HepG2 (cell line): ENCODE measurements around the gene GFPT1. TPM values are rescaled to one million over a fixed set of nuclear protein-coding genes. Genes with fewer than 3 reads are reported as not detected.

ENCODE experiments used
- CHD2 ChIP-seq: IDR thresholded peaks from 2 replicates; pipeline ENCODE4 v1.6.1; 2011; ENCODE audit warnings: low read depth, low read length, improper control_type of control experiment
- ESRRA ChIP-seq: sonication (generic); formaldehyde crosslinking; IDR thresholded peaks from 2 replicates; pipeline ENCODE4 v1.5.1; 2020; ENCODE audit warnings: mild to moderate bottlenecking, low read depth, missing genetic modification reagents
- FOXP1 ChIP-seq, 2 experiments: fragments of 450-650 bp in 1 of 2; IDR thresholded peaks; 2 replicates each; pipeline ENCODE4 v1.6.1; 2017 to 2018; ENCODE audit warnings: antibody characterized with exemption in 1 of 2
- FUBP1 ChIP-seq: sonication (generic); formaldehyde crosslinking; IDR thresholded peaks from 2 replicates; pipeline ENCODE4 v1.5.1; 2020; ENCODE audit warnings: missing genetic modification reagents, mild to moderate bottlenecking, borderline replicate concordance
- HMGA1 ChIP-seq: sonication (generic); formaldehyde crosslinking; conservative IDR thresholded peaks from 2 replicates; pipeline ENCODE4 v1.4.0; 2020; ENCODE audit warnings: missing genetic modification reagents
- KAT7 ChIP-seq: IDR thresholded peaks from 2 replicates; pipeline ENCODE4 v1.6.1; 2018; ENCODE audit warnings: borderline replicate concordance, missing compliant biosample characterization
- MED8 ChIP-seq: sonication (generic); formaldehyde crosslinking; IDR thresholded peaks from 2 replicates; pipeline ENCODE4 v1.8.1; 2023; ENCODE audit warnings: mild to moderate bottlenecking, missing genetic modification reagents; ENCODE audit not compliant: insufficient replicate concordance
- NFKBIZ ChIP-seq: IDR thresholded peaks from 2 replicates; pipeline ENCODE4 v1.6.1; 2018; ENCODE audit warnings: missing genetic modification reagents, missing compliant biosample characterization
- RBM39 ChIP-seq: fragments of 200-400 bp; formaldehyde crosslinking; IDR thresholded peaks from one replicate; pipeline ENCODE4 v1.6.1; 2018; ENCODE audit warnings: antibody characterized with exemption, mild to moderate bottlenecking, low read depth, low read length; ENCODE audit not compliant: poor library complexity, severe bottlenecking
- SETDB1 ChIP-seq: sonication (generic); formaldehyde crosslinking; IDR thresholded peaks from 2 replicates; pipeline ENCODE4 v1.5.1; 2020; ENCODE audit warnings: missing genetic modification reagents, mild to moderate bottlenecking, borderline replicate concordance
- SP2 ChIP-seq: sonication (generic); formaldehyde crosslinking; IDR thresholded peaks from 2 replicates; pipeline ENCODE4 v1.5.1; 2020; ENCODE audit warnings: mild to moderate bottlenecking, missing genetic modification reagents
- XRCC5 ChIP-seq: fragments of 200-400 bp; formaldehyde crosslinking; optimal IDR thresholded peaks from 2 replicates; pipeline ENCODE3; 2017; ENCODE audit warnings: mild to moderate bottlenecking, low read length
- ZBTB7B ChIP-seq: sonication (generic); formaldehyde crosslinking; IDR thresholded peaks from 2 replicates; pipeline ENCODE4 v1.4.0; 2020; ENCODE audit warnings: missing genetic modification reagents
- ZFY ChIP-seq: sonication (generic); formaldehyde crosslinking; IDR thresholded peaks from 2 replicates; pipeline ENCODE4 v1.4.0; 2020; ENCODE audit warnings: missing genetic modification reagents
- ZKSCAN5 ChIP-seq: sonication (generic); formaldehyde crosslinking; IDR thresholded peaks from 2 replicates; pipeline ENCODE4 v1.5.1; 2020; ENCODE audit warnings: mild to moderate bottlenecking, missing genetic modification reagents
- ZNF143 ChIP-seq: sonication (generic); formaldehyde crosslinking; IDR thresholded peaks from 2 replicates; pipeline ENCODE4 v1.4.0; 2020; ENCODE audit warnings: missing genetic modification reagents
- ZNF260 ChIP-seq: sonication (generic); formaldehyde crosslinking; IDR thresholded peaks from 2 replicates; pipeline ENCODE4 v1.4.0; 2020; ENCODE audit warnings: missing genetic modification reagents, low read depth, mild to moderate bottlenecking, borderline replicate concordance
- ZNF383 ChIP-seq: sonication (generic); formaldehyde crosslinking; IDR thresholded peaks from 2 replicates; pipeline ENCODE4 v1.4.0; 2020; ENCODE audit warnings: missing genetic modification reagents, mild to moderate bottlenecking, borderline replicate concordance
- ZSCAN25 ChIP-seq: sonication (generic); formaldehyde crosslinking; IDR thresholded peaks from 2 replicates; pipeline ENCODE4 v1.8.0; 2022; ENCODE audit warnings: mild to moderate bottlenecking, missing genetic modification reagents
- ZSCAN30 ChIP-seq: sonication (generic); formaldehyde crosslinking; IDR thresholded peaks from 2 replicates; pipeline ENCODE4 v1.5.0; 2020; ENCODE audit warnings: mild to moderate bottlenecking, missing genetic modification reagents
- polyA plus RNA-seq, 8 experiments: library from polyadenylated mRNA; depleted of rRNA in 3 of 8; stranded (reverse) in 7 of 8; unstranded in 1 of 8; fragments of >200 nt; fragmentation: Illumina TruSeq in 4 of 8; extraction: Trizol in 4 of 8; gene quantifications; 2 replicates each; pipeline versions ENCODE4 v1.2.1 to v1.2.3, GENCODE V29; 2011 to 2016; ENCODE audit warnings: low read depth in 4 of 8, missing spikeins in 1 of 8, mixed read lengths in 1 of 8; ENCODE audit not compliant: insufficient read depth in 1 of 8
- total RNA-seq, 5 experiments: library from RNA; depleted of rRNA; stranded (reverse); fragments of >200 nt; fragmentation: Illumina TruSeq; extraction: Trizol; gene quantifications; 2 replicates each; pipeline ENCODE4 v1.2.3, GENCODE V29; 2016; ENCODE audit warnings: low read depth in 1 of 5
- TF ChIP-seq, protein P1 (sequence below): IDR thresholded peaks from 2 replicates; pipeline ENCODE4 v1.4.0; 2020; ENCODE audit warnings: mild to moderate bottlenecking, missing genetic modification reagents
- TF ChIP-seq, protein P2 (sequence below): sonication (generic); formaldehyde crosslinking; IDR thresholded peaks from 2 replicates; pipeline ENCODE4 v1.5.0; 2020; ENCODE audit warnings: missing genetic modification reagents, mild to moderate bottlenecking, borderline replicate concordance

The GFPT1 gene
- total and polyA plus RNA-seq, 2 of the 13 experiments (the other 11 are each of a cell fraction or from before 2014, with no cell fraction given) = 24.0 to 84.9 TPM

- TF ChIP-seq, protein P1, sequence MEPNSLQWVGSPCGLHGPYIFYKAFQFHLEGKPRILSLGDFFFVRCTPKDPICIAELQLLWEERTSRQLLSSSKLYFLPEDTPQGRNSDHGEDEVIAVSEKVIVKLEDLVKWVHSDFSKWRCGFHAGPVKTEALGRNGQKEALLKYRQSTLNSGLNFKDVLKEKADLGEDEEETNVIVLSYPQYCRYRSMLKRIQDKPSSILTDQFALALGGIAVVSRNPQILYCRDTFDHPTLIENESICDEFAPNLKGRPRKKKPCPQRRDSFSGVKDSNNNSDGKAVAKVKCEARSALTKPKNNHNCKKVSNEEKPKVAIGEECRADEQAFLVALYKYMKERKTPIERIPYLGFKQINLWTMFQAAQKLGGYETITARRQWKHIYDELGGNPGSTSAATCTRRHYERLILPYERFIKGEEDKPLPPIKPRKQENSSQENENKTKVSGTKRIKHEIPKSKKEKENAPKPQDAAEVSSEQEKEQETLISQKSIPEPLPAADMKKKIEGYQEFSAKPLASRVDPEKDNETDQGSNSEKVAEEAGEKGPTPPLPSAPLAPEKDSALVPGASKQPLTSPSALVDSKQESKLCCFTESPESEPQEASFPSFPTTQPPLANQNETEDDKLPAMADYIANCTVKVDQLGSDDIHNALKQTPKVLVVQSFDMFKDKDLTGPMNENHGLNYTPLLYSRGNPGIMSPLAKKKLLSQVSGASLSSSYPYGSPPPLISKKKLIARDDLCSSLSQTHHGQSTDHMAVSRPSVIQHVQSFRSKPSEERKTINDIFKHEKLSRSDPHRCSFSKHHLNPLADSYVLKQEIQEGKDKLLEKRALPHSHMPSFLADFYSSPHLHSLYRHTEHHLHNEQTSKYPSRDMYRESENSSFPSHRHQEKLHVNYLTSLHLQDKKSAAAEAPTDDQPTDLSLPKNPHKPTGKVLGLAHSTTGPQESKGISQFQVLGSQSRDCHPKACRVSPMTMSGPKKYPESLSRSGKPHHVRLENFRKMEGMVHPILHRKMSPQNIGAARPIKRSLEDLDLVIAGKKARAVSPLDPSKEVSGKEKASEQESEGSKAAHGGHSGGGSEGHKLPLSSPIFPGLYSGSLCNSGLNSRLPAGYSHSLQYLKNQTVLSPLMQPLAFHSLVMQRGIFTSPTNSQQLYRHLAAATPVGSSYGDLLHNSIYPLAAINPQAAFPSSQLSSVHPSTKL (CRISPR knock-in tag) = peak; percentile 37; the same call in 1 of the 2 replicates
- peak; percentile 19; the same call in 1 of the 2 replicates for TF ChIP-seq NFKBIZ (CRISPR knock-in tag)
- TF ChIP-seq FOXP1 (IDR thresholded peaks at IDR 0.05) = no peak
- no peak for TF ChIP-seq FOXP1 (CRISPR knock-in tag; IDR thresholded peaks at IDR 0.05)
- peak; percentile 75 for TF ChIP-seq XRCC5
- TF ChIP-seq SP2 (CRISPR knock-in tag) = peak; percentile 93
- no peak for TF ChIP-seq MED8 (CRISPR knock-in tag)
- TF ChIP-seq HMGA1 (CRISPR knock-in tag) = no peak
- TF ChIP-seq ZNF143 (CRISPR knock-in tag) = peak; percentile 26; the same call in 1 of the 2 replicates
- 0 out of 2 replicates have a peak, but pooled peaks have one; percentile 46 for TF ChIP-seq CHD2
- peak; percentile 84 for TF ChIP-seq ESRRA (CRISPR knock-in tag)
- peak; percentile 90 for TF ChIP-seq KAT7
- 0 out of 2 replicates have a peak, but pooled peaks have one; percentile 58 for TF ChIP-seq FUBP1 (CRISPR knock-in tag)
- TF ChIP-seq ZKSCAN5 (CRISPR knock-in tag) = 0 out of 2 replicates have a peak, but pooled peaks have one; percentile 11
- peak; percentile 93 for TF ChIP-seq ZFY
- TF ChIP-seq SETDB1 (CRISPR knock-in tag) = no peak
- peak; percentile 83 for TF ChIP-seq ZBTB7B (CRISPR knock-in tag)
- TF ChIP-seq ZNF383 = peak; percentile 20; the same call in 1 of the 2 replicates
- TF ChIP-seq, protein P2, sequence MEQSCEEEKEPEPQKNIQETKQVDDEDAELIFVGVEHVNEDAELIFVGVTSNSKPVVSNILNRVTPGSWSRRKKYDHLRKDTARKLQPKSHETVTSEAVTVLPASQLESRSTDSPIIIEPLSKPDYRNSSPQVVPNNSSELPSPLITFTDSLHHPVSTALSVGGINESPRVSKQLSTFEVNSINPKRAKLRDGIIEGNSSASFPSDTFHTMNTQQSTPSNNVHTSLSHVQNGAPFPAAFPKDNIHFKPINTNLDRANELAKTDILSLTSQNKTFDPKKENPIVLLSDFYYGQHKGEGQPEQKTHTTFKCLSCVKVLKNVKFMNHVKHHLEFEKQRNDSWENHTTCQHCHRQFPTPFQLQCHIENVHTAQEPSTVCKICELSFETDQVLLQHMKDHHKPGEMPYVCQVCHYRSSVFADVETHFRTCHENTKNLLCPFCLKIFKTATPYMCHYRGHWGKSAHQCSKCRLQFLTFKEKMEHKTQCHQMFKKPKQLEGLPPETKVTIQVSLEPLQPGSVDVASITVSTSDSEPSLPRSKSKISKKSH (CRISPR knock-in tag) = peak; percentile 63; the same call in 1 of the 2 replicates
- TF ChIP-seq ZSCAN30 = no peak
- peak; percentile 79; the same call in 1 of the 2 replicates for TF ChIP-seq ZSCAN25 (CRISPR knock-in tag)
- TF ChIP-seq RBM39 = peak; percentile 38
- no peak for TF ChIP-seq ZNF260 (CRISPR knock-in tag)
Observed at GRCh38 chr2:69386789-69387734, at the start of gene GFPT1 (continued).
